Natural killer cell (primary cell): ENCODE results near the gene BLMH. TPM values are rescaled to one million over a fixed set of nuclear protein-coding genes. Genes with fewer than 3 reads are reported as not detected.

ENCODE experiments used
- ATAC-seq, 3 donors: fragments of 150-1000 bp in 2 of 3; fragments of 200-7000 bp in 1 of 3; cut with Tn5 transposase; 1 replicate in 1 of 3; 2 replicates in 2 of 3; pipeline ENCODE4 v1.10.0; 2021; ENCODE audit warnings: mild to moderate bottlenecking in 2 of 3, moderate library complexity in 2 of 3
- DNase-seq, 2 donors: peaks; one replicate each; pipeline versions ENCODE4 v3.0.0 to v3.0.0-alpha.2; 2013 to 2021; ENCODE audit warnings: mixed read lengths in 1 of 2
- H3K27ac ChIP-seq: one replicate; pipeline ENCODE4 v1.5.1; 2013; ENCODE audit warnings: mild to moderate bottlenecking, low read length
- H3K27me3 ChIP-seq: one replicate; pipeline ENCODE4 v1.6.1; 2013; ENCODE audit warnings: low read length; ENCODE audit not compliant: control insufficient read depth, insufficient read depth
- H3K36me3 ChIP-seq: one replicate; pipeline ENCODE4 v1.6.1; 2013; ENCODE audit warnings: low read length; ENCODE audit not compliant: control insufficient read depth, insufficient read depth
- H3K4me1 ChIP-seq: one replicate; pipeline ENCODE4 v1.6.1; 2013; ENCODE audit warnings: low read length; ENCODE audit not compliant: control insufficient read depth, insufficient read depth
- H3K4me3 ChIP-seq: one replicate; pipeline ENCODE4 v1.5.1; 2013; ENCODE audit warnings: low read length
- H3K9me3 ChIP-seq: one replicate; pipeline ENCODE4 v1.6.1; 2013; ENCODE audit warnings: low read length; ENCODE audit not compliant: control insufficient read depth, insufficient read depth
- H3K27ac Mint-ChIP-seq, 2 donors: one replicate each; pipeline ENCODE4 v1.8.0; 2022; ENCODE audit warnings: mild to moderate bottlenecking in 2 of 2, mixed read lengths in 2 of 2, moderate library complexity in 1 of 2
- H3K27me3 Mint-ChIP-seq, 2 donors: one replicate each; pipeline ENCODE4 v1.8.0; 2022; ENCODE audit warnings: low read depth in 2 of 2, mixed read lengths in 2 of 2
- H3K36me3 Mint-ChIP-seq: one replicate; pipeline ENCODE4 v1.8.0; 2022; ENCODE audit warnings: mixed read lengths
- H3K4me1 Mint-ChIP-seq, 2 donors: one replicate each; pipeline ENCODE4 v1.8.0; 2022; ENCODE audit warnings: mixed read lengths in 2 of 2
- H3K4me3 Mint-ChIP-seq: one replicate; pipeline ENCODE4 v1.8.0; 2022; ENCODE audit warnings: mild to moderate bottlenecking, moderate library complexity, mixed read lengths
- H3K9me3 Mint-ChIP-seq, 2 donors: one replicate each; pipeline ENCODE4 v1.8.0; 2022; ENCODE audit warnings: mixed read lengths in 2 of 2
- CTCF ChIP-seq: fragments of 200-600 bp; IDR thresholded peaks from one replicate; pipeline ENCODE4 v1.8.0; 2022; ENCODE audit warnings: antibody characterized with exemption
- WGBS: methylation state at CpG from one replicate; pipeline ENCODE4 v1.1.7; 2013; ENCODE audit warnings: missing lambda C conversion rate; ENCODE audit not compliant: insufficient coverage; 5-methylcytosine and 5-hydroxymethylcytosine counted together
- intact Hi-C: fragments of 100-400 bp; cut with micrococcal nuclease; formaldehyde crosslinking; loops from one replicate; pipeline ENCODE4 v1.14.2; 2022
- total RNA-seq, 4 donors: library from RNA; stranded (reverse); fragments of 120-200 nt in 1 of 4; gene quantifications; one replicate each; pipeline versions ENCODE4 v1.2.3 to v1.2.4, GENCODE V29; 2013 to 2022

BLMH gene
- total RNA-seq, 3 donors from 2014 or later (not counting 1 experiment from before 2014, with no cell fraction given): 44.8 to 52.8 (median 46.7) TPM

GRCh38 chr17:30333503-30334360 is 42.0 kb upstream of the BLMH start, which contains the start of gene TMIGD1:
Gene TMIGD1 (minus strand): TSS chr17:30334057. CDS start chr17:30332133, 1,924 bp downstream.
- Mint-ChIP-seq H3K9me3 (no peaks in the 10 kb centered on the region), H3K4me1 (peaks cover 21 to 29% of the 10 kb centered on the region in 2 donors), H3K27me3 (no peaks in the 10 kb centered on the region), H3K36me3 (no peaks in the 10 kb centered on the region), H3K4me3 (peak within 1 kb of the TSS; percentile 11), H3K27ac (peak within 1 kb of the TSS; percentile 71 to 85)
- ATAC-seq (no peak), DNase-seq (no peak)
- 98% methylated on average over 8 of the region's 9 CpGs for WGBS
- Histone ChIP-seq H3K27me3 (no peaks in the 10 kb centered on the region), H3K27ac (no peak within 1 kb of the TSS), H3K36me3 (no peaks in the 10 kb centered on the region), H3K9me3 (no peaks in the 10 kb centered on the region), H3K4me1 (peaks cover 5% of the 10 kb centered on the region), H3K4me3 (no peak within 1 kb of the TSS)
- intact Hi-C loops: no loop called here
- TF ChIP-seq CTCF: no peak

- WGBS: 0% methylated on average over 2 of the region's 4 CpGs
- Histone ChIP-seq H3K36me3 (no peaks in the 10 kb centered on the region), H3K27me3 (no peaks in the 10 kb centered on the region), H3K4me1 (peaks cover 5% of the 10 kb centered on the region), H3K9me3 (no peaks in the 10 kb centered on the region), H3K4me3 (no peak overlapping the region), H3K27ac (peak overlapping the region; percentile 56)
- Mint-ChIP-seq H3K4me3 (peak overlapping the region; percentile 60), H3K4me1 (peaks cover 21 to 29% of the 10 kb centered on the region in 2 donors), H3K36me3 (no peaks in the 10 kb centered on the region), H3K27me3 (no peaks in the 10 kb centered on the region), H3K9me3 (no peaks in the 10 kb centered on the region), H3K27ac (peak overlapping the region; percentile 71 to 85)
- TF ChIP-seq CTCF: no peak
- intact Hi-C loops: no loop called here
- DNase-seq: peak in 1 of 2 donors; percentile 81
- ATAC-seq: peak; percentile 80 to 85 (median 83)
Measured at GRCh38 chr17:30332057-30332542, 40.4 kb upstream of the BLMH start.

GRCh38 chr17:30326809-30327208 is 35.1 kb upstream of the BLMH start:
- TF ChIP-seq CTCF: no peak
- Histone ChIP-seq H3K27me3 (no peaks in the 10 kb centered on the region), H3K27ac (no peak overlapping the region), H3K4me1 (peaks cover 14% of the 10 kb centered on the region), H3K36me3 (no peaks in the 10 kb centered on the region), H3K9me3 (no peaks in the 10 kb centered on the region), H3K4me3 (no peak overlapping the region)
- H3K27ac Mint-ChIP-seq: no peak overlapping the region
- H3K27me3 Mint-ChIP-seq: peaks cover 0 to 12% of the 10 kb centered on the region in 2 donors
- H3K36me3 Mint-ChIP-seq: no peaks in the 10 kb centered on the region
- no peak for DNase-seq
- no CpG with 5 or more reads among the region's 1 CpG for WGBS
- H3K9me3 Mint-ChIP-seq: no peaks in the 10 kb centered on the region
- intact Hi-C loops: no loop called here
- ATAC-seq: no peak
- H3K4me3 Mint-ChIP-seq: no peak overlapping the region
- peaks cover 21 to 23% of the 10 kb centered on the region in 2 donors for H3K4me1 Mint-ChIP-seq
